K562 (cell line): ENCODE measurements around the gene PBX1.

ENCODE experiments used
- ARID2 ChIP-seq: fragments of 450-650 bp; IDR thresholded peaks from 2 replicates; pipeline ENCODE4 v1.6.1; 2017; ENCODE audit warnings: antibody characterized with exemption, mild to moderate bottlenecking
- BRCA1 ChIP-seq, 2 experiments: fragments of 450-650 bp in 1 of 2; sonication (generic) in 1 of 2; formaldehyde crosslinking in 1 of 2; IDR thresholded peaks; 2 replicates each; pipeline versions ENCODE4 v1.5.0 to v1.6.1; 2017 to 2020; ENCODE audit warnings: mild to moderate bottlenecking in 1 of 2, missing genetic modification reagents in 1 of 2
- CREM ChIP-seq: IDR thresholded peaks from 2 replicates; pipeline ENCODE4 v1.6.1; 2014; ENCODE audit warnings: antibody characterized with exemption, low read depth
- L3MBTL2 ChIP-seq: fragments of 450-650 bp; IDR thresholded peaks from 2 replicates; pipeline ENCODE4 v1.6.1; 2016; ENCODE audit warnings: mild to moderate bottlenecking, moderate library complexity
- MAZ ChIP-seq, 2 experiments: fragments of 450-650 bp in 1 of 2; sonication (generic) in 1 of 2; formaldehyde crosslinking; IDR thresholded peaks in 1 of 2; conservative IDR thresholded peaks in 1 of 2; 2 replicates each; pipeline versions ENCODE4 v1.4.0 to v1.5.0; 2020; ENCODE audit warnings: mild to moderate bottlenecking in 1 of 2, missing genetic modification reagents in 1 of 2
- MCM7 ChIP-seq, 2 experiments: fragments of 450-650 bp; IDR thresholded peaks; 2 replicates each; pipeline ENCODE4 v1.6.1; 2016 to 2018
- MXD1 ChIP-seq: fragments of 250-450 bp; sonication (Bioruptor Pico); IDR thresholded peaks from 2 replicates; pipeline ENCODE4 v1.8.0; 2021; ENCODE audit warnings: borderline replicate concordance, mild to moderate bottlenecking, moderate library complexity; ENCODE audit not compliant: poor library complexity, severe bottlenecking
- POLR2AphosphoS5 ChIP-seq: IDR thresholded peaks from 2 replicates; pipeline ENCODE4 v1.6.1; 2011; ENCODE audit warnings: mild to moderate bottlenecking, low read depth, low read length, moderate library complexity; ENCODE audit not compliant: control insufficient read depth, insufficient read depth
- PREB ChIP-seq: sonication (generic); formaldehyde crosslinking; IDR thresholded peaks from 2 replicates; pipeline ENCODE4 v1.8.1; 2023; ENCODE audit warnings: mild to moderate bottlenecking, missing genetic modification reagents
- ZNF282 ChIP-seq: sonication (generic); formaldehyde crosslinking; IDR thresholded peaks from 2 replicates; pipeline ENCODE4 v1.8.1; 2023; ENCODE audit warnings: missing genetic modification reagents
- ZNF589 ChIP-seq: fragments of 200-800 bp; sonication (Bioruptor generic); IDR thresholded peaks from 2 replicates; pipeline ENCODE4 v1.6.1; 2016; ENCODE audit warnings: low read depth, missing genetic modification characterization, missing compliant biosample characterization
- ZNF639 ChIP-seq, 2 experiments: fragments of 200-800 bp in 1 of 2; sonication (Bioruptor generic) in 1 of 2; sonication (generic) in 1 of 2; formaldehyde crosslinking in 1 of 2; IDR thresholded peaks in 1 of 2; conservative IDR thresholded peaks in 1 of 2; 2 replicates each; pipeline versions ENCODE4 v1.5.0 to v1.6.1; 2016 to 2020; ENCODE audit warnings: missing compliant biosample characterization in 1 of 2, missing genetic modification characterization in 1 of 2, missing genetic modification reagents in 1 of 2

GRCh38 chr1:164561007-164561406, 2.0 kb downstream of the PBX1 start:
- TF ChIP-seq ZNF589 (CRISPR knock-in tag), result no peak
- TF ChIP-seq MCM7 (IDR thresholded peaks at IDR 0.05), result no peak
- no peak for TF ChIP-seq ZNF639 (CRISPR knock-in tag; conservative IDR thresholded peaks at IDR 0.05 in 1 of 2, IDR thresholded peaks at IDR 0.05 in 1 of 2)
- TF ChIP-seq BRCA1 (IDR thresholded peaks at IDR 0.05), result no peak
- no peak for TF ChIP-seq BRCA1 (CRISPR knock-in tag; IDR thresholded peaks at IDR 0.05)
- no peak for TF ChIP-seq PREB
- no peak for TF ChIP-seq L3MBTL2
- TF ChIP-seq ZNF282 (CRISPR knock-in tag), result no peak
- no peak for TF ChIP-seq POLR2AphosphoS5
- no peak for TF ChIP-seq CREM
- TF ChIP-seq MXD1 (CRISPR knock-in tag), result no peak
- no peak for TF ChIP-seq ARID2
- no peak for TF ChIP-seq MAZ (CRISPR knock-in tag; conservative IDR thresholded peaks at IDR 0.05 in 1 of 2, IDR thresholded peaks at IDR 0.05 in 1 of 2)
